ENCODE measurements around the gene TP53AIP1.

Gene TP53AIP1

DNA sequence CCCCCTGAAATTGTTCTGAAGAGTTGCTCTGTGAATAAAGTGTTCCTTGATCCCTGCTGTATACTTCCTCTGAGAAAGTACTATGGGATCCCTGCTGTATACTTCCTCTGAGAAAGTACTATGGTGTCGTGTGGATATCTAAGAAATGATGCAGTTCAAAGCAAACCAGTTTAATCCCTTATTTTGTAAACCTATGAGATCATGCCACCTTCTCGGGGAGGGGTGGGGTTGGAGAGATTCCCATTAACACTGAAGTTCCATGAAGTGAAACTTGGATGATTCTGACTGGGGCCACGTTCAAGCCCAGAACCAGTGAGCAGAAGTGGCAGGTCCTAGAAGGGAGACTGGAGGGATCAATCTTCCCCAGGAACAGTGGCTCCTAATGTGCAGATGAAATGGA is 13.0 kb upstream of the TP53AIP1 start:
- Histone ChIP-seq H3K4me3 (no peak overlapping the region), H3K36me3 (no peaks in the 10 kb centered on the region), H3K27ac (no peak overlapping the region), H3K27me3 (peaks cover 0 to 4% of the 10 kb centered on the region in 2 donors), H3K4me1 (no peaks in the 10 kb centered on the region), H3K9me3 (no peaks in the 10 kb centered on the region)
- no peak for DNase-seq
- TF ChIP-seq, protein P1, sequence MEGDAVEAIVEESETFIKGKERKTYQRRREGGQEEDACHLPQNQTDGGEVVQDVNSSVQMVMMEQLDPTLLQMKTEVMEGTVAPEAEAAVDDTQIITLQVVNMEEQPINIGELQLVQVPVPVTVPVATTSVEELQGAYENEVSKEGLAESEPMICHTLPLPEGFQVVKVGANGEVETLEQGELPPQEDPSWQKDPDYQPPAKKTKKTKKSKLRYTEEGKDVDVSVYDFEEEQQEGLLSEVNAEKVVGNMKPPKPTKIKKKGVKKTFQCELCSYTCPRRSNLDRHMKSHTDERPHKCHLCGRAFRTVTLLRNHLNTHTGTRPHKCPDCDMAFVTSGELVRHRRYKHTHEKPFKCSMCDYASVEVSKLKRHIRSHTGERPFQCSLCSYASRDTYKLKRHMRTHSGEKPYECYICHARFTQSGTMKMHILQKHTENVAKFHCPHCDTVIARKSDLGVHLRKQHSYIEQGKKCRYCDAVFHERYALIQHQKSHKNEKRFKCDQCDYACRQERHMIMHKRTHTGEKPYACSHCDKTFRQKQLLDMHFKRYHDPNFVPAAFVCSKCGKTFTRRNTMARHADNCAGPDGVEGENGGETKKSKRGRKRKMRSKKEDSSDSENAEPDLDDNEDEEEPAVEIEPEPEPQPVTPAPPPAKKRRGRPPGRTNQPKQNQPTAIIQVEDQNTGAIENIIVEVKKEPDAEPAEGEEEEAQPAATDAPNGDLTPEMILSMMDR (IDR thresholded peaks at IDR 0.05) = no peak
- intact Hi-C loops (cut with DNase I; ENCODE audit: low total_unique reads) = loop anchor here (2.0 kb wide), 1 partner anchor 71 kb away; no protein-coding TSS in a partner anchor

DNA sequence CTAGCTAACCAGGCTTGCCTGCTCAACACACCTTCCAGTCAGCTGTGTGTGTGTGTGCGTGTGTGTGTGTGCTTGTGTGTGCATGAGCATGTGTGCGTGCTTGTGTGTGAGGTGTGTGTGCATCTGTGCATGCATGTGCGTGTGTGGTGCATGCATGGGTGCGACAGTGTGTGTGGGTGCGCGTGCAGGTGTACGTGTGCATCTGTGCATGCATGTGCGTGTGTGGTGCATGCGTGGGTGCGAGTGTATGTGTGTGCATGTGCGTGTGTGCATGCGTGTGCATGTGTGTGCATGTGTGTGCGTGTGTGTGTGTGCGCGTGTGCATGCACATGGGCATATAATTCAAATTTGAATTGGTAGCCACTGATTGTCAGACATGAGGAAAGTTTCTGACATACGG is 10.5 kb upstream of the TP53AIP1 start:
- H3K4me1 ChIP-seq = no peaks in the 10 kb centered on the region
- H3K9me3 ChIP-seq = no peaks in the 10 kb centered on the region
- TF ChIP-seq, protein P1 (IDR thresholded peaks at IDR 0.05) = no peak
- H3K36me3 ChIP-seq = no peaks in the 10 kb centered on the region
- DNase-seq = no peak
- no peak overlapping the region for H3K4me3 ChIP-seq
- intact Hi-C loops (cut with DNase I; ENCODE audit: low total_unique reads) = no loop called here
- H3K27me3 ChIP-seq = peaks cover 0 to 4% of the 10 kb centered on the region in 2 donors
- no peak overlapping the region for H3K27ac ChIP-seq

DNA sequence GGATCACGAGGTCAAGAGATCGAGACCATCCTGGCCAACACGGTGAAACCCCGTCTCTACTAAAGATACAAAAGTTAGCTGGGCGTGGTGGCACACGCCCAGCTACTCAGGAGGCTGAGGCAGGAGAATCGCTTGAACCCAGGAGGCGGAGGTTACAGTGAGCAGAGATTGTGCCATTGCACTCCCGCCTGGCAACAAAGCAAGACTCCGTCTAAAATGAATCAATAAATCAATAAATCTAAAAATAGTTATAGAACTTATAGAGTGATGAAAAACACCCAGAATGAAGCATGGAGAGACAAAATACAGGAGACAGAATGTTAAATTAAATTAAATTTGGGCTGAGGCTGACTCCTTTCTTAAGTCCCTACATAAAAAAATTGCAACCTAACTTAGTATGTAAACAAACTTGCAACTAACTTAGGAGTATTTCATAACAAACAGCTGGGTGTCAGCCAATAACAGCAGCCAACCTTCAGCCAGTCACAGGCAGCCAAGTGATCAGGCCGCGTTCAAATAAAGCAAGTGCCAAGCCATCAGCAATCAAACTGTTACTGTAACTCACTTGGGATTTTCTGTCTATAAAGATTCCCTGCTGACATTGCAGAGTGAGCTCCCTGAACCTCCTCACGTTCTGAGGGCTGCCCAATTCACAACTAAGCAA is 7.3 kb upstream of the TP53AIP1 start:
- DNase-seq = no peak
- no peak overlapping the region for H3K27ac ChIP-seq
- intact Hi-C loops (cut with DNase I; ENCODE audit: low total_unique reads) = no loop called here
- H3K27me3 ChIP-seq = peaks cover 0 to 4% of the 10 kb centered on the region in 2 donors
- H3K4me3 ChIP-seq = no peak overlapping the region
- TF ChIP-seq, protein P1 (IDR thresholded peaks at IDR 0.05) = no peak
- H3K36me3 ChIP-seq = no peaks in the 10 kb centered on the region
- H3K9me3 ChIP-seq = no peaks in the 10 kb centered on the region
- H3K4me1 ChIP-seq = no peaks in the 10 kb centered on the region

DNA sequence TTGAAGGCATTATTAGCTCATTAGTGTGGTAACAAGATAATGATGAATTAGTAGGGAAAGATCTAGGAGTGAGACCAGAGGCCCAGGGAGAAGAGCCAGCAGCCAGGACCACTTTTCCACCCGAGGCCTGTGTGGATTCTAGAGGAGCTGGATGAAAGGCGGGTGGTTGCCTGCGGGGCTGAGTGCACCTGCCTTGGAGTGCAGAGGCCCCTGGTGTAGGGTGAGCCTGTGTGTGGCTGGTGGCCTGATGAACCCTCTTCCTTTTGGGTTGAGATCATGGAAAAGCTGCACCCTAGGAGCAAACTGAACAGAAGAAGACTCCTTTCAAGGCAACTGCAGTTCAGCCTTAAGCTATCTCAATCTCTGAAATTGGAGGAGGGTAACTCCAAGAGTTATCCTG is 5.9 kb upstream of the TP53AIP1 start:
- no peak overlapping the region for H3K4me3 ChIP-seq
- H3K27me3 ChIP-seq = peaks cover 0 to 4% of the 10 kb centered on the region in 2 donors
- intact Hi-C loops (cut with DNase I; ENCODE audit: low total_unique reads) = no loop called here
- DNase-seq = no peak
- TF ChIP-seq, protein P1 (IDR thresholded peaks at IDR 0.05) = peak in 1 of 2 experiments; percentile 24
- no peak overlapping the region for H3K27ac ChIP-seq
- no peaks in the 10 kb centered on the region for H3K4me1 ChIP-seq
- H3K9me3 ChIP-seq = no peaks in the 10 kb centered on the region
- H3K36me3 ChIP-seq = no peaks in the 10 kb centered on the region

DNA sequence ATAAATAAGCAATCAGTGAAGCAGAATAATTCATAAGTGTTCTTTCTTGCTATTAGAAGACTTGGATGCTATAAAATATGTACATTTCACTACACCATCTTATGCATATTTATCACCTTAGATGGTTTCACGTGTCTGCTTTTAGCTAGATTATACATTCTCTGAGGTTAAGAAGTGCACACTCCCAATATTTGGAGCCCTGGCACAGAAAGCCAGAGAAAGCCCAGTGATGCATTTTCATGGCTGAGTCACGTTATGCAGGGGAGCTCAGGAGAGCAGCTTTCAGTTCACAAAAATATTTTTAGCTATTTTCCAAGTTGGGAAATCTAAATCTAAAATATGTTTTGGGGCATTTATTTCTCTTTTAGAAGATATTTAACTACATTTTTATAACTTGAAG is 5.1 kb upstream of the TP53AIP1 start:
- H3K4me3 ChIP-seq = no peak overlapping the region
- H3K9me3 ChIP-seq = no peaks in the 10 kb centered on the region
- TF ChIP-seq, protein P1 (IDR thresholded peaks at IDR 0.05) = no peak
- intact Hi-C loops (cut with DNase I; ENCODE audit: low total_unique reads) = no loop called here
- no peak overlapping the region for H3K27ac ChIP-seq
- H3K36me3 ChIP-seq = no peaks in the 10 kb centered on the region
- peaks cover 0 to 4% of the 10 kb centered on the region in 2 donors for H3K27me3 ChIP-seq
- no peaks in the 10 kb centered on the region for H3K4me1 ChIP-seq
- no peak for DNase-seq
